ENCODE data around the gene TNN.

Gene TNN

GRCh38 chr1:175150596-175151319 is 83.1 kb downstream of the TNN start:
- no peak for DNase-seq

DNA sequence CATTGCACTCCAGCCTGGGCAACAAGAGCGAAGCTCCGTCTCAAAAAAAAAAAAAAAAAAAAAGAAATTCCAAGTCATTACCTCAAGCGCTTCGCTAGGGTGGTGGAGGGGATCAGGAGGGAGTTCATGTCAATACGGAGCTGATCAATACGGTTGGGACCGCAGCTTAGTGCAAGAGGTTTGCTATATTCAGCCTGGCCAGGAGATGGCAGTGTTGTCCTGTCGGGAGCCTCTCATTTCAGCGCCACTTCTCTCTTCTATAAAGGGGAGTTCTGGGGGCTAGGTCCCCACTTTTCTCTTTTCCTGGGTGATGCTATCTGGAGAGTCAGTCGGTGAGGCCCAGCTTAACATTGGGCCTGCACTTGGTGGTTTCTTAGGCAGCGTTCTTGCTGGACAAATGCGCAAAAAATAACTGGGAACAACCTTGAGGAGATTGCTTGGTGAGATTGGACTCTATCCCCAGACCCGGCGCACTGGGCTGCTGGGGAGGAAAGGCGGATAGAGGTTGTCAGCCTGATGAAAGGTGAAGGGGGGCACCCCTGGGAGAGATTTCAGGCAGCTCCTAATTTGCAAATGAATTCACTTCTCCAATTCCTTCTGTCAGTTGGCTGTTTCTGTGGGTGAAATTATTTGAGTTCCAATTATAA is 84.5 kb downstream of the TNN start:
- DNase-seq: peak; percentile 19 to 58 (median 56)

- DNase-seq: peak; percentile 5 to 79 (median 64)
These were observed 87.2 kb downstream of the TNN start for GRCh38 chr1:175154629-175155472.

DNA sequence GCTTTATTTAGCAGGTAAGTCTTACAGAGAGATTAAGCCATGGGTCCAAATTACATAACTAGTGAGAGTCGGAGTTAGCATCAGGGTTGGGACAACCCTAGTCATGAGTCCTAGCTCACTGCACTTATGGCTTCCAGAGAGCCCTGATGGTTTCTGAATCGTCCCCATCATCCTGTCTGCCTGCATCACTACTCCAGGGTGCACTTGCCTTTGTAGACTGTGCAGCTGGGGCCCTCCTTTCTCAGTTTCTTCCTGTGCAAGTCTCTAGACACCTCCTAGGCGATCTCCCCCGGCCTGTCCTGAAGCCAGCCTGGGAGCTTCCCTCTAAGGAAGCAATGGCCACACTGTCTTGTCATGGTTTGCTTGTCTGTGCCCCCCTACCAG is 87.8 kb downstream of the TNN start:
- no peak for DNase-seq

DNA sequence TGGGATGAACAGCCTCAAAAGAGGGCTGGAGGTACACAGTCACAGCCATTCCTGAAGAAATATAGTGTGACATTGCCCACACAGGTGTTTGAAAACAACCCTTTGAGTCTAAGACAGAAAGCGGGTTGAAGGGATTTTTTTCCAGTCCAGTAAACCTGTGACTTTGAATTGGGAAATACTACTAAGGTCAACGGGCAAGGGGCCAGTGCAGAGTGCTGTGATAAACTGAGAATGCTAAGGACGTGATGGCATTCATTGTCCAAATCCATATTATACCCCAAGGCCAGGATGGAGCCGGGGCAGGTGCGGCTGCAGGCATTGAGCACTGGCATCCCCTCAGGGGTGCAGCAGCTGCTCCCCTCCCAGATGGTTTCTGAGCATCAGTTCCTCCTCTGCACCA is 88.3 kb downstream of the TNN start:
- DNase-seq: no peak

DNA sequence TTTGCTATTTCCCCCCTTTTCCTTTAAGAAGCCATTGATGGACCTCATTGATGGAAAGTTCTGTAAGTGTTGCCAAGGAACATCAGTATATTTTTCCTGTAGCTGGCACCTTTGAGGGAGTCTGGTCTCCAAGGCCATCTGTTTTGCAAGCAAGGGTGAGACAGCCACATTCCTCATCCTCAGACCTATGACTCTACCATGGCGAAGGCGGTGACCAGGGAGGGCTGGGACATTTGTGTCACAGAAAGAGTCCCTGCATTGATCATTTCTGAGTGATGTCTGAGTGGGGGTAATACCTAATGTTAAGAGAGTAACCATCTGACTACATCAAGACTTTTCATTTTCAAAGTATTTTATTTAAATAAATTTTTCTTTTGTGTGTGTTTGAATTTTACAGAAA is 89.6 kb downstream of the TNN start:
- DNase-seq: no peak

- no peak for DNase-seq
These were observed 90.5 kb downstream of the TNN start for GRCh38 chr1:175158170-175158591.

- no peak for DNase-seq
These were observed 95.3 kb downstream of the TNN start for GRCh38 chr1:175162955-175163354.

- DNase-seq: no peak
These were observed 96.1 kb downstream of the TNN start for GRCh38 chr1:175163702-175164101.

GRCh38 chr1:175164751-175165150 is 97.1 kb downstream of the TNN start:
- no peak for DNase-seq

GRCh38 chr1:175166746-175167145 is 99.1 kb downstream of the TNN start:
- DNase-seq: no peak

- no peak for DNase-seq
These were observed 100.2 kb downstream of the TNN start for GRCh38 chr1:175167861-175168260.

DNA sequence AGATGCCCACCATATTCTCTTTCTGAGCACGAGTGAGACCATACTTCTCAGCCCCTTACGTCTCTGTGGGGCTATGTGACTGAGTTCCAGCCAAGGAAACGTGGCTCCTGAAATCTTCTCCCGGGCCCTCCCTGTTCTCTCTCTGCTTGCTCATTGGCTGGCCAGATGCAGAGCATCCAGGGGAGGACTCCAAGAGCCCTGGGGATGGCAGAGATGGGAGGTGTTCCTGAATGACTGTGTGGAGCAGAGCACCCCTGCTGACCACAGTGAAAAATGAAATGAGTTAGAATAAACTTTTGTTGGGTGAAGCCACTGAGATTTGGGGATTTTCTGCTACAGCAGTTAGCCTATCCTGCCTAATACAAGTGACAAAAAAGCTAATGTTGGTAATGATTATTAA is 101.1 kb downstream of the TNN start:
- DNase-seq: no peak

- DNase-seq: no peak
These were observed 101.8 kb downstream of the TNN start for GRCh38 chr1:175169286-175170018.

GRCh38 chr1:175171036-175171913 is 103.6 kb downstream of the TNN start:
- no peak for DNase-seq

GRCh38 chr1:175172503-175172902 is 104.9 kb downstream of the TNN start:
- DNase-seq: no peak

DNA sequence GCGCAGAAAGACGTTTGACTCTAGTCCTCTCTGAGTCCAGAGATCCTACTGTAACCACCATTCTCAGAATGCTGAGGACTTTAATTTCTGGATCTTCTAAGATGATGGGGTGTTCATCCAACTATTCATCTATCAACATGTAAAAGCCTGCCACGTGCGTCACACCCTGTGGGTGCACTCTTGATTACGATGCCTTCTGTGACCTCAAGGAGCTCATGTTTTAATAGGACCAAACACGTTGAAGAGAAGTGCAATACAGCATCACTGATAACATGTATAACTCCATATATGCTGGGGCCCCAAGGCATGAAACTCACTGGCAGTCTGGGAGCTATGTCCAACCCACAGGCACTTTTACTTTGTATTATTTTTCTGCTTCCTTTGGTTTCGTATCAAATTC is 105.9 kb downstream of the TNN start:
- DNase-seq: no peak

- no peak for DNase-seq
These were observed 106.9 kb downstream of the TNN start for GRCh38 chr1:175174309-175175102.

GRCh38 chr1:175176246-175176645 is 108.6 kb downstream of the TNN start:
- no peak for DNase-seq

DNA sequence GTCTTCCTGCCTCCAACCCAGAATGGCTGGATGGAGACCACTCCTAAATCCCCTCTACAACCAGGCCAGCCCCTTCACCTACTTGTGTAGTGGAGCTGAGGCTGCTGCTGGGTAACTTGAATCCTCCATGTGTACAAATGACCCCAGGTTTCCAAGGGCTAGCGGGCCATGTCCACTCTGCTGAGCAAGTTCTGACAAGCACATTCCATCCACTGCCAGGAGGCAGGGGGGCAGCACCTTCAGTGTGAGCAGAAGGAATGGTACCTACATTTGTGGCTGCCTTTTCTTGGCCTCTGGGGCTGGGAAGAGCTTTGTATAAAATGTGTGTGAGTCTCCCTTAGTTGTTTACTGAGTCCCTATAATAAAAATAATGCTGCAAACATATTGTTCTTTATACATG is 110.4 kb downstream of the TNN start:
- no peak for DNase-seq

- no peak for DNase-seq
These were observed 110.8 kb downstream of the TNN start for GRCh38 chr1:175178456-175178855.
